ENCODE data around the gene GRB2.

DNA sequence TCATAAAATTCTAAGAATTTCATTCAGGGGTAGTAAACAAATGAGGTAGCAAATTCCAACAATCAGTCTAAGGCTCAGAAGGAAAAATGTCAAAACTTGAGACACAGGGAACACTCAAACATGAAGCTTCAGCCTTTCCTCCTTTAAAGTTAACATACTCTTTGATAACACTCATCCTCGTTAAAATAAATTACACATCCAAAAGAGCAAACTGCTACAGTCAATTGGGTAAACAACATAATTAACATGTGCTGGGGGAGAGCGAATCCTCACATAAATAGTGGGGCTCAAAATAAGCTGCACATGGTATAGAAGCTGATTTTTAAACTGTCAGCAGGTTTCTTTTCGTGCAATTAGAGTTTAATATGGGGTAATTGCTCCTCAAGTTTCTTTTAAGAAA is 12.9 kb downstream of the GRB2 start:
- TF ChIP-seq POLR2A (IDR thresholded peaks at IDR 0.05) (no peak), CTCF (IDR thresholded peaks at IDR 0.05) (no peak)
